ENCODE data around the gene ZNF91.
"Not testable (repeated sequence)": the region's sequence is repeated elsewhere in the genome, so short reads cannot be mapped to it uniquely, and the experiment has no call there.

Gene ZNF91

DNA sequence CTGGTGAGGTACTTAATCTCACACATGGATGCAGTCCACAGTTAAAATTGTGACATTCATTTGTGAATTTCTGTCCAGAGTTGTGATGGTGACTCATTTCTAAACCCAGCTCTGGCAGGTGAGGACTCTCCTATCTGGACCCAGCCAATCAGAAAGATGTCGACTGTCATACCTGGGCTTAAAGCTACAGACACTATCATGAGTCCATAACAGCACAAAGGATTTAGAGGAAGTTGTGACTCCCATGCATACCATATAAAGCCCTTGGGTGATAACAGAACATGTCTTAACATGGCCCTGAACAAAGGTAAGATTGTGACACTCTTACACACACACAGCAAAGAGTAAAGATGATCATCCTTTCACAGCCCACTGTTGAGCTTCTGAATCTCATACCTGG lies 85.3 kb downstream of the ZNF91 start:
- TF ChIP-seq, protein P1, sequence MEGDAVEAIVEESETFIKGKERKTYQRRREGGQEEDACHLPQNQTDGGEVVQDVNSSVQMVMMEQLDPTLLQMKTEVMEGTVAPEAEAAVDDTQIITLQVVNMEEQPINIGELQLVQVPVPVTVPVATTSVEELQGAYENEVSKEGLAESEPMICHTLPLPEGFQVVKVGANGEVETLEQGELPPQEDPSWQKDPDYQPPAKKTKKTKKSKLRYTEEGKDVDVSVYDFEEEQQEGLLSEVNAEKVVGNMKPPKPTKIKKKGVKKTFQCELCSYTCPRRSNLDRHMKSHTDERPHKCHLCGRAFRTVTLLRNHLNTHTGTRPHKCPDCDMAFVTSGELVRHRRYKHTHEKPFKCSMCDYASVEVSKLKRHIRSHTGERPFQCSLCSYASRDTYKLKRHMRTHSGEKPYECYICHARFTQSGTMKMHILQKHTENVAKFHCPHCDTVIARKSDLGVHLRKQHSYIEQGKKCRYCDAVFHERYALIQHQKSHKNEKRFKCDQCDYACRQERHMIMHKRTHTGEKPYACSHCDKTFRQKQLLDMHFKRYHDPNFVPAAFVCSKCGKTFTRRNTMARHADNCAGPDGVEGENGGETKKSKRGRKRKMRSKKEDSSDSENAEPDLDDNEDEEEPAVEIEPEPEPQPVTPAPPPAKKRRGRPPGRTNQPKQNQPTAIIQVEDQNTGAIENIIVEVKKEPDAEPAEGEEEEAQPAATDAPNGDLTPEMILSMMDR (IDR thresholded peaks at IDR 0.05; ENCODE audit: insufficient read depth, low read length, missing control alignments), result no peak
- ChIA-PET CTCF (no interaction called here), POLR2A (no interaction called here)
- DNase-seq (ENCODE audit: low read depth, low spot score), result no peak
- no peak overlapping the region for H3K4me3 ChIP-seq (ENCODE audit: low read depth, low read length)

GRCh38 chr19:23305555-23305954 lies 89.7 kb downstream of the ZNF91 start:
- TF ChIP-seq, protein P1 (IDR thresholded peaks at IDR 0.05; ENCODE audit: insufficient read depth, low read length, missing control alignments), result no peak
- ChIA-PET CTCF (no interaction called here), POLR2A (no interaction called here)
- no peak overlapping the region for H3K4me3 ChIP-seq (ENCODE audit: low read depth, low read length)
- DNase-seq (ENCODE audit: low read depth, low spot score), result no peak

DNA sequence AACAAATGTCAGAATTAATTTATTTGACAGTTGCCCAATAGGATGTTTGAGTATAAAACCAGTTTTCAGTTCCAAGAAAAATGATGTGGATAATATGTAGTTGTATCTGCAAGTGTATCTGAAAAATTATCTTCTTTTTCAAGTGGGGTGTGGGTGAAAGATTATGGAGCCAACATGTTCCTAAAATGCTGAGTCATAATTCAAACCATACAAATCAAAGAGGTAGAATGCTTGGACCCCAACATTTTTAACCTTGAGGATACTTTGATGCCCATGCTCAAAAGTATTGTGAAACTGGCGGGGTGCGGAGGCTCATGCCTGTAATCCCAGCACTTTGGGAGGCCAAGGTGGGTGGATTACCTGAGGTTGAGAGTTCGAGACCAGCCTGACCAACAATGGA lies 91.0 kb downstream of the ZNF91 start:
- no peak overlapping the region for H3K4me3 ChIP-seq (ENCODE audit: low read depth, low read length)
- POLR2A ChIA-PET, result no interaction called here
- CTCF ChIA-PET, result no interaction called here
- TF ChIP-seq, protein P1 (IDR thresholded peaks at IDR 0.05; ENCODE audit: insufficient read depth, low read length, missing control alignments), result no peak
- DNase-seq (ENCODE audit: low read depth, low spot score), result no peak

GRCh38 chr19:23294141-23294540 lies 101.1 kb downstream of the ZNF91 start:
- no peak overlapping the region for H3K4me3 ChIP-seq (ENCODE audit: low read depth, low read length)
- TF ChIP-seq, protein P1 (IDR thresholded peaks at IDR 0.05; ENCODE audit: insufficient read depth, low read length, missing control alignments), result no peak
- no peak for DNase-seq (ENCODE audit: low read depth, low spot score)
- ChIA-PET POLR2A (no interaction called here), CTCF (no interaction called here)

DNA sequence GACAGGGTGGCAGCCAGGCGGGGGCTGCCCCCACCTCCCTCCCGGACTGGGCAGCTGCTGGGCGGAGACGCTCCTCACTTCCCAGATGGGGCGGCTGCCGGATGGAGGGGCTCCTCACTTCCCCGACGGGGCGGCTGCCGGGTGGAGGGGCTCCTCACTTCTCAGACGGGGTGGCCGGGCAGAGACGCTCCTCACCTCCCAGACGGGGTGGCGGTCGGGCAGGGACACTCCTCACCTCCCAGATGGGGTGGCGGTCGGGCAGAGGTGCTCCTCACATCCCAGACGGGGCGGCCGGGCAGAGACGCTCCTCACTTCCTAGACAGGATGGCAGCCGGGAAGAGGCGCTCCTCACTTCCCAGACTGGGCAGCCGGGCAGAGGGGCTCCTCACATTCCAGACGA lies 105.3 kb downstream of the ZNF91 start:
- CTCF ChIA-PET; DNase-seq (ENCODE audit: low read depth, low spot score); H3K4me3 ChIP-seq (ENCODE audit: low read depth, low read length); POLR2A ChIA-PET: not testable (repeated sequence)

Measured in AG04449 (cell line).